NCI-H146 (cell line): ENCODE measurements around the gene KRTAP22-1.

ENCODE experiments used
- DNase-seq: peaks from one replicate; lab custom pipeline; 2025; lab: John Stamatoyannopoulos, UW

The KRTAP22-1 gene

DNA sequence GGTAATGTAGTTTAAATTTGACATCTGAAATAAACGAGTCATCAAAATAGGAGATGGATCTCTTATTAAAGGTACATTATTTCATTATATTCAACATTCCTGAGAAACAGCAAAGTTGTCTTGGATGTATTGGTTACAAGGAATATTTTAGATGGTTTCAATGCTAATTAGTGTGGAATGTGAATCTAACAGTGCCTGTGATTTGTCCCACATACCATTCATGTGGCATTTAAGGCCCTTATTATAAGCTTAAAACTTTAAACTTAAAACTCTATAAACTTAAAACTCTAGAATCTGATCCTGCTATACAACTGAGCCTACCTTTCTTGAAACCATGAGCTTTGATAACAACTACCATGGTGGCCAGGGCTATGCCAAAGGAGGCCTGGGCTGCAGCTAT is at the start of gene KRTAP22-1:
TSS of gene KRTAP22-1 (plus strand) at position 301 of the 400 bp plus-strand sequence.
- no peak for DNase-seq

DNA sequence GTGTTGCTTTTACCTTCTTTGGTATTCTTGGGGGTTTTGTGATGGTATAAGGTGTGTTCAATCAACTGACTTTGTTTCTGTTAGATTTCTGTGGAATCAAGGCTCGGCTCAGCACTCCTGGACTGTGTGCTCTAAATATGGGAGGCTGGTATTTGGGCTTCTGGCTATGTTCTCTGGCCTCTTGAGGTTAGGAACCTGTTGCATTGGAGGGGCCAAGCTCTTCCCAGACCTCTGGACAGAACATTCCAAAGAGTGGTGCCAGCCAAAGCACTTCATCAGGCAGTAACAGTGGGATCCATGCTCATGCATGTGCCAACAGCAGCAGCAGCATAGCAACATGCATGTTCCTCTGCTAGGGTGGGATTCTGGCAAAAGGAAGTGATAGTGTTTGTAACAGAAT is 48.1 kb upstream of the KRTAP22-1 start:
- DNase-seq: no peak

DNA sequence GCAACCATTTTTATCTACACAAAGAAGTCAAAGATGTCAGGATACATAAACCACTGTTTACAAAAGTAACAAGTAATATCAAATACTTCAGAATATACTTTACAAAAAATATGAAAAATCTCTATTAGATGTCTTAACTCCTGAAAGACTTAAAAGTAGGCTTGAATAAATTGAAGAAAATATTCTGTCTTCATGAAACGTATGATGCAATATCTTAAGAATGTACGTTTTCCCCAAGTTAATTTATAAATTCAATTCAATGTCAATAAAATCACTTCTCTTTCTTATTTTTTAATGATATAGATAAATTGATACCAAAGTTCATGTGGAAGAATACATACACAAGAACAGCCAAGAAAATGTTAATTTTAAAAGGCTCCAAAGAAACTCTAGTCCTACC is 45.8 kb upstream of the KRTAP22-1 start:
- DNase-seq: no peak

DNA sequence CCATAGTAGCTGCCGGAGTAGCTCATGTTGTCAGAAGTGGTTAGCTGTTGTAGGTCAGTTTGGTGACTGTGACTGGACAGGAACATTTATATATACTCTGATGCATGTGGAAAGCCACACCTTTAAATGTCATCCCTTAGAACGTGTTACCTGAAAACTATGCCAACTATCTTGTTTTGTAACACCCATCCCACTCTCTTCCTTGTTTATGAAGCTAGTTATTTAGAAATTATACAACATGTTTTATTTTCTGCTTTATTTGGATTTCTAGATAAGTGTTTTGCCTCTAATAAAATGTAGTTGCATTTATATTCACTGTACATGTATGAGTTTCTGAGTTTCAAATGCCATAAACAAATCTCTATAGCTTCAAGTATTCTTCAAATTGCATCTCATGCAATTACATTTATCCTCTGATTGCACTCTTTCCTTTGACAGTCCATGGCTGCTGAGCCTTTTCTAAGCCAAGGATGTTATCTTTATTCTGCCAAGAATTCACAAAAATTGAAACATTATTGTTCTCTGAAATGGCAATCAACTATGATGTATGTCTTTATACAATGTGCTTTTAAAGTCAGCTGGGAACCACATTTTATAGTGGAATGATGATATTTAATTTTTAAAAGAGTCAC is 39.5 kb upstream of the KRTAP22-1 start, which contains the start of gene KRTAP19-7:
TSS of gene KRTAP19-7 (minus strand) at position 51 of the 632 bp plus-strand sequence. CDS start at position 26, 25 bp downstream.
- no peak for DNase-seq

DNA sequence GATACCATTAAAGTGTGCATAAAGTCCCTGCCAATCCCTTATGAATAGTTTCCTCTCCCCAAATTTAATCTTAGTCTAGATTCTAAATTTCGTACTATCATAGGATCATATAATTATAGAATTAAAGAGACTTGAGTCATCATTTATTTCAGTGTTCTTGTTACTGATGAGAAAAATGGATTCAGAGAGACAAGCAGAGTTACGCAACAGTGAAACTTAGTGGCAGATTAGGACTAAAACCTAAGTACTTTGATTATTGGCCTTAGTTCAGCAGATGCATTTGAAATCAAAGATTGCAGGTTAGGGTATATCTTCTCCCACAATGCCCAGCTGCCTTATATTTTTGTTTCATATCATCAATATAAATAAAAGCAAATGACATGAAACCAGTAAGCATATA is 38.9 kb upstream of the KRTAP22-1 start:
- DNase-seq: no peak

DNA sequence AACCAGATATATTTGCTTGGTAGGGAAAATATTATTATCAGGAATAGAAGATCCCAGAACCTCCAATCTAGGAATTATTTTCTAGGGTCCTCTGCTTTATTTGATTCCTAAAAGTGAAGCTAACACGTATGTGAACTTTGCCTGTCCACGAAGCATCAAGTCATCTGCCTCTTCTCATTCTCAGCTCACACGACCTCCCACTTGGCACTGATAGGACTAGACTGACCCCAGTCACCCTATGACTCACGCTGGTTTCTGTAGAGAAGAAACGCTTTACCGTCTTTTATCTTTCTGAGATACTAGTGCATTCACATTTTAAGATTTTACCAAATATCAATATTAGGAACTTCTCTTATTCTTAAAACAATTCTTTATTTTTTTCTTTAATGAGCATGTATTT is 37.8 kb upstream of the KRTAP22-1 start:
- DNase-seq: no peak

DNA sequence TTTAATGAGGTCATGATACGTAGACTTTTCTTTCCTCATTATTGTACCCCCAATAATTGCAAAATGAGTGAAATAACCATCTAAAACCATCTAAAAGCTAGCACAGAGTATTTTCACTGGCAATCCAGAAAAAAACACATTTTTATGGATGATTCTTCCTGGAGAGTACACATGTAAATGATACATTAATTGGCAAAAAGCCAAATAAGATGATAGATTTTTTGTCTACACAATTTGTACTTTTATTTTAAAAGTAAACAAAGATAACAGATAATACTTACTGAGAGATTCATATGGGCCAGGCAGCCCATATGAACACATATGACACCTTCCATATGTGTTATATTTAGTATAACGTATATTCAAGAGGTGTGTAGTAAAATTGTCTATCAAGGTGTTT is 37.3 kb upstream of the KRTAP22-1 start:
- no peak for DNase-seq

DNA sequence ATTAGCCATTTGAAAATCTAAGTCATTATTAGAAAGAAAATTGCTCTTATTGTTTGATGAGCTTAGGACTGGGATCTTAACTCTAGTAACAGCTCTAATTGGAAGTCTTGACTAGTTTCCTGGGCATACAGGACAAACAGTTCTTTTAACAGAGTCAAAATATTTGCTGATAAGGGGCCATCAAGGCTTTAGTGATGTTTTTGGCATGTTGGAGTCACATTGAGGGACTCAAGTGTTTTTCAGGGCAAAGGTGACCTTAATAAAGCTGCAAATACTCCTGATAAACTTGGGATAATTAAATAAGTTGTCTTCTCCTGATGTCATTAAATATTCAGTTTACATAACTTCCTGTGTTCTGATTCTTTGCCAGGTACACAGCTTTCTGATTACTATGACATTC is 33.3 kb upstream of the KRTAP22-1 start:
- DNase-seq: no peak

DNA sequence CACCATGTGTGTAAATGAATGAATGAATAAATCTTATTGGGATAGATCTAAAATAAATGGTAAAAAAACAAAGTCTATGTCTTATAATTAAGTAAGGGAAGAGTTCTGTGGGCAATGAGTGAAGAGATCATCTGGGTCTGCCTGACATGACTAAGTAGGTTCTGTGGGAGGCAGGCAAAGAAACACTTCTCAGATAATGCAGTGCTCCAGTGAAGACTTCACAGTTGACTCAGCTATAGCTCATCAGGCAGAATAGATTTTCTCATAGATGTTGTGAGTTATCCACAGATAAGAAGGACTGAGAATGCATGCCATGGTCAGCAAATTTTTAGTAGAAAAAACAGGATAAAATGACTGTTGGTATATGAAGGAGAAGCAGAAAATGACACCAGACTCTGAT is 23.1 kb upstream of the KRTAP22-1 start:
- DNase-seq: peak; percentile 15

DNA sequence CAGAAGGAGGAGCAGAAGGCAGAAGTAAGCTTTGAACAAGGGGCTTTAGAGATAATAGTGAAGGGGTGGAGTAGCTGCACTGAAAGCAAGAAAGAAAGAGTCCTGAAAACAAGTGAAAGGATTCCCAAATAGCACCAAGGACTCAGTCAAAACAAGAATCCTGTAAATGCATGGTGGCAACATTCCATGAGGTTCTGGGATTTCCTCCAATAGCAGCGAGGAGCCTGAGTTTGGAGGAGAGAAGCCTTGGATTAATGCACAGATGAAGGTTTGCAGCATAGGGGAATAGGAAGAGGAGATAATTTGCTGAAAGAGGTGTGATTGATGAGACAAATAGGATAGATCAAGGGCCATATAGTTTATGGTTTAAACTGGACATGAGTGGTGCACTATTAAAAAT is 21.5 kb upstream of the KRTAP22-1 start:
- no peak for DNase-seq

DNA sequence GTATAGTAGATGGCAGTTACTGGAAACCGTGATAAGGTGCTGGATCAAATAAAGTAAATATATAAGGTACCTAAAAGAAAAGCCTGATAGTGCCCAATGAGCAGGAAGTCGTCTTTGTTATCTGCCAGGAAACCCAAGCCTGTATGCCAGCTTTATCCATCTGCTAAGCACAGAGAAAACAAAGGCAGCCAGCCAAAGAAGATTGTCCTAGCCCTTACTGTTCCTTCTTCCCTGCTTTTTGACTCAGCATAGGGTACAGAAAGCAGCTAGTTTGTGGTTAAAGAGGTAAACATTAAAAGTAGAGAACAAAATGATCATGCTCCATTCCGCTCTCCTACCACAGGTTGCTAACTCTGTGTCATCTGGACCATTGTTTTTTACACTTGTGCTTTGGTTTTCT is 20.8 kb upstream of the KRTAP22-1 start:
- DNase-seq: no peak

DNA sequence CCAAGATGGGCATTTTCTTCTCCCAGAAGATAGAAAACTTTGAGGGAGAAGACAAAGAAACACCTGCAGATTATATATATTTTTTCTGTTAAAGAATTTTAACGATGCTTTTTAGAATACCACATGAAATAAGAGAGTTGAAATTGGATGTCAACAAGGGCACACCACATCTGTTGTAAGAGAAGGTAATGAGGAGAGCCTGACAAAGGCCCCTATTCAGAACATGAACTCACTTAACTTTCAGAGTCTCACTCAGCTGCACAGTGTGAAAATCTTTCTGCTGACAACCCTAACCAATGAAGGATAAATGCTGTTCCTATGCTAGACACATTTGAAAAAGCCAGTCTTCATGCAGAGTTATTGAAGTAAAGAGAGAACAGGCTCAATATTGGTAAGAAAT is 18.0 kb upstream of the KRTAP22-1 start:
- DNase-seq: no peak

DNA sequence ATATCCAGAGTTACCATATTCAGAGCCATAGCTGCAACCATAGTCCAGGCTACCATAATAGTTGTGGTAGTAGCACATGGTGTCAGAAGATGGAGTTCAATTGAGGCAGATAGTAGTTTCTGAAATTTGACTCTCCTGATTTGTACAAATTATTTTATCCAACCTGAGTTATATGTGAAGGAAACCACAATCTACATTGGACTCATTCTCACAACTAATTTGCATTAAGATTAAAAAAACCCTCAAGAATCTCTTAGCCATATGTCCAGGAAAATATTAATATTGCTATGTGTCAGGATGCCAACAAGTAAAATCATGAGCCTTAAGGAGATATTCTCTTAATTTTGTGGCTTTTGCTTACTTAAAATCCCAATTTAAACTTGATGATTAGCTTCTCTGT is 10.6 kb upstream of the KRTAP22-1 start, which contains the start of gene KRTAP22-2:
TSS of gene KRTAP22-2 (minus strand) at position 101 of the 400 bp plus-strand sequence.
- DNase-seq: no peak

DNA sequence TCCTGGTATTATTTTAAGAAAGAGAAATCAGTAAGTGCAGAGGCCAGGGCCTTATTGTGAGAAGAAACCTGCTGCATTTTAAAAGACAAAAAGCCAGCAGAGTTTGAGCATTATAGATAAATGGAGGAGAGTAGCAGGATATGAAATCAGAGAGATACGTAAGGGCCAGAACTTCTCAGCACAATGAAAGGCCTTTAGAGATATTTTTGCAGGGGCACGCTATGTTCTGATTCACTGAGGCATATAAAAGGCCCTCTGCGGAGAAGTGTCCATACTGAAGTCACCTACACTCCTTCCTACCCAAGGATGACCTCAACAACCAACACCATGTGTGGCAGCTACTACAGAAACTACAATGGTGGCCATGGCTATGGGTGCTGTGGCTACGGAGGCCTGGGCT is 8.7 kb upstream of the KRTAP22-1 start, which contains the start of gene KRTAP6-3:
TSS of gene KRTAP6-3 (plus strand) at position 301 of the 400 bp plus-strand sequence. CDS start at position 307, 6 bp downstream.
- DNase-seq: no peak

DNA sequence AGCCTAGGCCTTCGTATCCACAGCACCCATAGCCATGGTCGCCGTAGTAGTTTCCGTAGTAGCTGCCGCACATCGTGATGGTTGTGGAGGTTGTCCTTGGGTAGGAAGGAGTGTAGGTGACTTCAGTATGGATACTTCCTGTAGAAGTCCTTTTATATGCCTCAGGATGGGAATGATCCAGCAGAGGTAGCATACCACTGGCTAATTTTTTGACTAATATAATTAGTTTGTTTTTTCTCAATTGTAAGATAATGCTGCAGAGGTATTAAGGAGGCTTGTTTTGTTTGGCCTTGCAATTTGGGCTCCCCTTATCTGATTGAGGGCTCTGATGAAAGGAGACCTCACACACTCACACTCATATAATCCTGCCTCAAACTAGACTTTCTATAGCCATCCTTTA is 2.1 kb upstream of the KRTAP22-1 start, which contains the start of gene KRTAP6-2:
TSS of gene KRTAP6-2 (minus strand) at position 101 of the 400 bp plus-strand sequence. CDS start at position 73, 28 bp downstream.
- no peak for DNase-seq

DNA sequence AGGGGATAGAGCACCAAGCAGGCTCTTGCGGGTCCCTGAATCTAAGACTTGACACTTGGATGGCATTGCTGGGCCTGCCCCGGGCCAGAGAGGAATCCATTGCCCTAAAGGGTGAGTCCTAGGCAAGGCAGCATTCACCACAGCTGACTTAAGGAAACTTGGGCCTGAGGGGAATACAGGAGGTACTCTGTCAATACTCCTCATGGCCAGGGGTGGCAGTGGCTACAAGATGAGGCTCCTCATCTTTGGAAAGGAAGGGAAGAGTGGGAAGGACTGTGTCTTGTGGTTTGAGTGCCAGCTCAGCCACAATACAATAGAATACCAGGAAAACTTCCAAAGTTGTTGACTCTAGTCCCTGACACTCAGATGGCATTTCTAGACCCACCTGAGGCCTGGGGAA is 5.1 kb downstream of the KRTAP22-1 start:
- no peak for DNase-seq

DNA sequence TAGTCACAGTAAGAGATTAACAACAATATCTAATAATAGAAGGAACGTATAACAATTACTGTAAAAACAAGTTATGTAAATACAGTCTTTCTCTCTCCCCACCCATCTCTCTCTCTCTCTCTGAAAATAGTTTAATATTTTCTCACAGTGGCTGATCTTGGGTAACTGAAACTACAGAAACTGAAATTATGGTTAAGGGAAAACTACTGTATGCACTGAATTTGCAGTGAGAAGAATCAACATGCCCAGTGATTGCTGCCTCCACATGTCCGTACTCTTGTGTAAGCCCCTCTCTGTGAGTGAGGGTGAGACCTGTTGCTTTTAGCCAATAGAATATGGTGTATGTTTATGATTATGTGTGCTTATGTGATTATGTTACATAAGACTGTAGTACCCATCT is 11.2 kb downstream of the KRTAP22-1 start:
- DNase-seq: no peak

DNA sequence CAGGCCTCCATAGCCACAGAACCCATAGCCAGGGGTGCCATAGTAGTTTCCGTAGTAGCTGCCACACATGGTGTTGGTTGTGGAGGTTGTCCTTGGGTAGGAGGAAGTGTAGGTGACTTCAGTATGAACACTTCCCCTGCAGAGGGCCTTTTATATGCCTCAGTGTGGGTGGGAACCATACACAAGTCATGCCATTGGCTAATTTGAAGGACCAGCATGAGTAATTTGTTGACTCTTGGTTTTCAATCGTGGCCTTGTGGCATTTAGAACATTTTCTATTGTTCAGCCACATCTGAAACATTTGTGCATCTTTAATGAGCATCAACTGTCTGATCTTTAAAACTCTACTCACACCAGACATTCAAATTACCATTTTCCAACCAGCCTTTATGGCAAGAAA is 12.9 kb downstream of the KRTAP22-1 start, which contains the start of gene KRTAP6-1:
TSS of gene KRTAP6-1 (minus strand) at position 95 of the 400 bp plus-strand sequence. CDS start at position 69, 26 bp downstream.
- no peak for DNase-seq

DNA sequence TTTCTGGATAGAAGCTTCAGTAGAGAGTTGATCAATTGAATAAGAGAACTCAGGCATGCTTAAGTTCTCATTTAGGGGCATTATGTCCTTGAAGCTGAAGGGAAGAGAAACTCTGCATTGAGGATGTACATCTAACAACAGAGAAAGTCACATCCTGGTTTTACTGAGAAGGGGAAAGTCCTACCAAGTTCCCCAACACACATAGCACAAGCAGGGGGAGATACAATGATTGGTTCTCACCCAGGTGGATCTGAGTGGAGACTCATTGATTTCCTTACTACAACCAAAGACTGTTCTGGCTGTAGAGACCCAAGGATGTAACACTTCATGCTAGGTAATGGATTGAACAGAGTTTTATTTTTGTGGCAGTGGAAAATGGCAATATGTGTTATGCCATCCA is 14.3 kb downstream of the KRTAP22-1 start:
- DNase-seq: no peak

DNA sequence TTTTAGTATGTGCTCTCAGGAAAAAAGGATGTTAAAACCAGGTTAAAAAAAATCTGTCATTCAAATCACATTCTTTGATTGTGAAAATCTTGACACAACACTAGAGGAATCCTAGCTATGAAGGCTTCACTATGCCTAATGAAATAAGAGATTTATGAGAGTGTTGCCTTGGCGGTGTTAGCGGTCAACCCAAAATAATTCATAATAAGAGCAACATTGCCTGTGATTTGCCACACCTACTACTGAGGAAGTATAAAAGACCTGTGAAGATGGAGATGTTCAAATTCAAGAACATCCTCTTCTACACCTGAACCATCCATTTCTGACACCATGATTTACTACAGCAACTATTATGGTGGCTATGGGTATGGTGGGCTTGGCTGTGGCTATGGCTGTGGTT is 15.2 kb downstream of the KRTAP22-1 start, which contains the start of gene KRTAP20-1:
TSS of gene KRTAP20-1 (plus strand) at position 301 of the 400 bp plus-strand sequence. CDS start at position 331, 30 bp downstream.
- no peak for DNase-seq

DNA sequence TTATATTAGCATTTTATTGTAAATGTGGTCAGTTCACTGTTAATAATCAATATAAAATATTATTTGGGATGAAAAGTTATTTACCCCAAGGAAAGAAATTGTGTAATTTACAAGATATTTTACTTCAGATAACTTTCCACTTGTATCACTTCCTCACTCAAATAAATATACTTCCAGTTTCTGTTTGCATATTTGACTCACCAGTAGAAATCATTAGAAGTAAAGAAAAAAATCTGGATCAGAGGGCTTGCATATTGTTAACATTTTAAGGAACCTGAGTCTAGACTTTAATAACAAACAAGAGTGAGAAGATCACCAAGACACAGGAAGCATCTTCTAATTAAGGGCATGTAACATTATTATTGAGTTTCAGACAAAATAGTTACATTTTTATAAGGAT is 19.2 kb downstream of the KRTAP22-1 start:
- DNase-seq: no peak

DNA sequence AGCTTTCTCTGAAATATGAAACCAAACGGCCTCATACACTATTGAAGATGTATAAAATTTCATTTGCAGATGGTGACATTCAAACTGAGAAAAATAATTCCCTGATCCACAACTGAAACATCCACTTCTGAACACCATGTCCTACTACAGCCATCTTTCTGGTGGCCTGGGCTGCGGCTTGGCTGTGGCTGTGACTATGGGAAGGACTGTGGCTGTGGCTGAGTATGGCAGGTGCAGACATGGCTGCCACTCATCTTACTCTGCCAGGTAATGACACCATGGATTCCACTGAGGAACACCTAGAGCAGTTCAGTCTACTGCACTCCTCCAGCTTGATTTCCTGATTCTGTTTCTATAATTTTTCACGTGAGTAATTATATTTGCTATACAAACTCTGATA is 19.6 kb downstream of the KRTAP22-1 start, which contains the start of gene KRTAP20-4:
TSS of gene KRTAP20-4 (plus strand) at position 106 of the 400 bp plus-strand sequence.
- DNase-seq: peak; percentile 6

DNA sequence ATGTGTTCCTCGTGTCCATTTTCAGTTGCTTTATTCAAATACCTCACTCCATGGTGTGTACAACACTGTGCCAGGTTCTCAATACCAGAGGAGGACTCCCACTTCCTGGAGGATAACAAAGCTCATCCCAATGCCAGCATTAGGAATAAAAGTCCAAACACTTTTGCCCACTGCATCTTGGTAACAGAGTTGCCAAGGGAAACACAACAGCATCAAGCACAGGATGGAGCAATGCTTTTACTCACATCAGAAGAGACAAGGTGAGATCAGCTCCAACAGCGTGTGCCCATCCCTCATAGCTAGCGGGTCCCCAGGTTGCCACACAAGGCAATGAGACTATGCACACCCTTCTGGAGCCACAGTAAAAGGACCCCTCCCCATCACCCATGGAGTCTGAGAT is 22.5 kb downstream of the KRTAP22-1 start:
- DNase-seq: no peak
